K562 (cell line): Measurements from ENCODE around the gene THAP11. TPM values are rescaled to one million over a fixed set of nuclear protein-coding genes. Genes with fewer than 3 reads are reported as not detected.

ENCODE experiments used
- ATAC-seq: fragments of 200-7000 bp; cut with Tn5 transposase; 3 replicates; pipeline ENCODE4 v1.9.1; 2020; ENCODE audit warnings: moderate library complexity
- BruUV-seq: library from RNA; stranded (reverse); fragments of 400-500 nt; replicated peaks from 2 replicates; lab custom pipeline; 2021; lab: Mats Ljungman, UMichigan
- CTCF ChIA-PET: fragments of 300-600 bp; formaldehyde crosslinking; extraction: SDS; loops from one replicate; lab custom pipeline; 2021; ENCODE audit warnings: low intra/inter-chr PET ratio; lab: Yijun Ruan, JAX
- POLR2A ChIA-PET: fragments of 300-600, 350-650 bp; sonication (Branson Sonifier 250); formaldehyde crosslinking; extraction: SDS; loops from one replicate; lab custom pipeline; 2021; ENCODE audit warnings: antibody characterized with exemption, inconsistent platforms; lab: Yijun Ruan, JAX
- DNase-seq, 4 experiments: peaks; one replicate each; pipeline versions ENCODE4 v3.0.0 to v3.0.0-alpha.2; 2011 to 2018; ENCODE audit warnings: low spot score in 3 of 4, mixed read lengths in 3 of 4; ENCODE audit errors: extremely low read depth in 1 of 4
- FAIRE-seq: peaks from 2 replicates; lab custom pipeline; 2011; peaks lifted over from hg19 to GRCh38; lab: Jason Lieb, UNC
- H2AFZ ChIP-seq: 2 replicates; pipeline ENCODE4 v1.6.0; 2011; ENCODE audit warnings: low read depth, low read length, control low read depth, inconsistent platforms
- H3K27ac ChIP-seq: fragments of 200-600 bp; 3 replicates; pipeline ENCODE4 v1.8.0; 2011; ENCODE audit warnings: low read depth, mild to moderate bottlenecking, control low read depth, inconsistent platforms, low read length, moderate library complexity, mixed read lengths; ENCODE audit errors: extremely low read depth
- H3K27me3 ChIP-seq, 2 experiments: fragments of 300-600 bp in 1 of 2; 2 replicates in 1 of 2; 3 replicates in 1 of 2; pipeline versions ENCODE4 v1.6.0 to v1.8.0; 2011; ENCODE audit warnings: inconsistent platforms in 2 of 2, low read length in 2 of 2, mild to moderate bottlenecking in 1 of 2, mixed read lengths in 1 of 2, moderate library complexity in 1 of 2; ENCODE audit not compliant: control insufficient read depth in 2 of 2, insufficient read depth in 2 of 2
- H3K36me3 ChIP-seq: fragments of 300-600 bp; 3 replicates; pipeline ENCODE4 v1.8.0; 2011; ENCODE audit warnings: mild to moderate bottlenecking, low read length, inconsistent platforms; ENCODE audit not compliant: control insufficient read depth, insufficient read depth
- H3K4me1 ChIP-seq, 2 experiments: fragments of 200-600 bp in 1 of 2; replicated peaks in 1 of 2; 2 replicates in 1 of 2; 3 replicates in 1 of 2; pipeline versions ENCODE4 v1.5.1 to v1.8.0; 2011; ENCODE audit warnings: inconsistent platforms in 2 of 2, low read length in 2 of 2, mild to moderate bottlenecking in 1 of 2, mixed read lengths in 1 of 2, moderate library complexity in 1 of 2; ENCODE audit not compliant: control insufficient read depth in 2 of 2, insufficient read depth in 2 of 2
- H3K4me2 ChIP-seq: 2 replicates; pipeline ENCODE4 v1.6.1; 2011; ENCODE audit warnings: low read length, control low read depth, inconsistent platforms, mixed read lengths; ENCODE audit not compliant: insufficient read depth
- H3K4me3 ChIP-seq: fragments of 200-600 bp; sonication (generic), shearing (Covaris generic); 2 replicates; pipeline ENCODE4 v1.5.1; 2016; ENCODE audit warnings: control low read depth, inconsistent platforms
- H3K79me2 ChIP-seq: fragments of 200-600 bp; 3 replicates; pipeline ENCODE4 v1.8.0; 2011; ENCODE audit warnings: low read length, inconsistent platforms; ENCODE audit not compliant: control insufficient read depth, insufficient read depth
- H3K9ac ChIP-seq, 2 experiments: 2 replicates each; pipeline versions ENCODE4 v1.6.0 to v1.6.1; 2011; ENCODE audit warnings: low read depth in 2 of 2, low read length in 2 of 2, control low read depth in 1 of 2, inconsistent platforms in 1 of 2, mild to moderate bottlenecking in 1 of 2, mixed read lengths in 1 of 2; ENCODE audit not compliant: insufficient read depth in 1 of 2
- H3K9me1 ChIP-seq: one replicate; pipeline ENCODE4 v1.6.0; 2011; ENCODE audit warnings: inconsistent platforms, mild to moderate bottlenecking, low read length, moderate library complexity; ENCODE audit not compliant: control insufficient read depth, insufficient read depth
- H3K9me3 ChIP-seq: replicated peaks from 2 replicates; pipeline ENCODE4 v1.5.1; 2011; ENCODE audit warnings: low read depth, low read length, inconsistent platforms; ENCODE audit not compliant: control insufficient read depth, insufficient read depth
- H4K20me1 ChIP-seq: replicated peaks from 2 replicates; pipeline ENCODE4 v1.6.1; 2011; ENCODE audit warnings: low read length, inconsistent platforms, mixed read lengths; ENCODE audit not compliant: control insufficient read depth, insufficient read depth
- SREBF2 ChIP-seq: sonication (generic); formaldehyde crosslinking; IDR thresholded peaks from 2 replicates; pipeline ENCODE4 v1.4.0; 2020; ENCODE audit warnings: mild to moderate bottlenecking, missing genetic modification reagents
- SRF ChIP-seq, 2 experiments: fragments of 250-450, 450-650 bp in 1 of 2; sonication (Bioruptor Pico) in 1 of 2; sonication (generic) in 1 of 2; formaldehyde crosslinking; IDR thresholded peaks; 2 replicates each; pipeline versions ENCODE4 v1.5.0 to v1.5.1; 2020 to 2022; ENCODE audit warnings: mild to moderate bottlenecking in 1 of 2, missing genetic modification reagents in 1 of 2
- WGBS: fragments of 100-300 bp; shearing (Covaris generic); methylation state at CpG from one replicate; pipeline ENCODE4 v1.1.6; 2016; ENCODE audit warnings: low coverage, mixed read lengths; ENCODE audit not compliant: insufficient coverage; ENCODE audit errors: missing lambda C conversion rate; 5-methylcytosine and 5-hydroxymethylcytosine counted together
- in situ Hi-C: fragments of 300-500 bp; cut with MboI; formaldehyde crosslinking; loops from 4 replicates; pipeline ENCODE4 v1.15.0; 2018; ENCODE audit warnings: inconsistent platforms, mixed read lengths
- intact Hi-C: fragments of 100-400 bp; cut with micrococcal nuclease; formaldehyde crosslinking; loops from 2 replicates; pipeline ENCODE4 v1.14.2; 2022
- polyA plus RNA-seq, 8 experiments: library from polyadenylated mRNA; depleted of rRNA in 4 of 8; stranded (reverse) in 5 of 8; unstranded in 3 of 8; fragments of >200 nt; fragmentation: Nextera tagmentation in 2 of 8; fragmentation: Illumina TruSeq in 1 of 8; extraction: Ambion mirVana in 2 of 8; extraction: Trizol in 1 of 8; gene quantifications; 2 replicates each; pipeline versions ENCODE4 v1.2.1 to v1.2.3, GENCODE V29; 2011 to 2014; ENCODE audit warnings: inconsistent platforms in 1 of 8, missing spikeins in 1 of 8
- total RNA-seq, 7 experiments: library from RNA; depleted of rRNA in 6 of 7; stranded (reverse); fragments of >200 nt in 6 of 7; fragmentation: Illumina TruSeq in 2 of 7; extraction: Trizol in 2 of 7; gene quantifications; 2 replicates each; pipeline versions ENCODE4 v1.2.1 to v1.2.3, GENCODE V29; 2011 to 2021; ENCODE audit warnings: low replicate concordance in 1 of 7
- TF ChIP-seq, protein P1 (sequence below): fragments of 250-450 bp; sonication (Bioruptor Pico); IDR thresholded peaks from 2 replicates; pipeline ENCODE4 v1.5.1; 2021; ENCODE audit warnings: mild to moderate bottlenecking

Gene THAP11
- total and polyA plus RNA-seq, 9 of the 15 experiments (the other 6 are each of a cell fraction or from before 2014, with no cell fraction given), result 2.4 to 31.6 (median 21.4) TPM

DNA sequence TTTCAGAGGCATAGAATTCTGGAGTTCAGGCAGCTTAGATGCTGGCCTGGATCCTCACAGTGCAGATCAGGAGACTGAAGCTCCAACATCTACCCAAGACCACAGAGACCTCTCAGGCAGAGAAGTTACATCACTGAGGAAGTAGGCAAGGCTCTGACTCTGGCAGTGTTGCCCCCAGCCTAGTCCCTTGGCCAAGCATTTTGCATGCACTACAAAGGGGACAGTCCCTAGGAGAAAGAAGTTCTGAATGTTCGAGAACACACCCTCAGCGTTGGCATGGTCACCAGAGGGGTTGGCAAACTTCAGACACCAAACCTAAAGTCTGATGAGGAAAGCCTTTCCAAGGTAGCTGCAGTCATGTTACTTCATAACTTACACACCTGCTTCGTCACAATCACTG, 38.2 kb upstream of the THAP11 start:
- no peaks in the 10 kb centered on the region for H3K27me3 ChIP-seq
- H3K9me3 ChIP-seq, result no peaks in the 10 kb centered on the region
- no peak overlapping the region for H3K9ac ChIP-seq
- TF ChIP-seq SREBF2 (CRISPR knock-in tag) (no peak), SRF (CRISPR knock-in tag; IDR thresholded peaks at IDR 0.05) (no peak)
- TF ChIP-seq, protein P1, sequence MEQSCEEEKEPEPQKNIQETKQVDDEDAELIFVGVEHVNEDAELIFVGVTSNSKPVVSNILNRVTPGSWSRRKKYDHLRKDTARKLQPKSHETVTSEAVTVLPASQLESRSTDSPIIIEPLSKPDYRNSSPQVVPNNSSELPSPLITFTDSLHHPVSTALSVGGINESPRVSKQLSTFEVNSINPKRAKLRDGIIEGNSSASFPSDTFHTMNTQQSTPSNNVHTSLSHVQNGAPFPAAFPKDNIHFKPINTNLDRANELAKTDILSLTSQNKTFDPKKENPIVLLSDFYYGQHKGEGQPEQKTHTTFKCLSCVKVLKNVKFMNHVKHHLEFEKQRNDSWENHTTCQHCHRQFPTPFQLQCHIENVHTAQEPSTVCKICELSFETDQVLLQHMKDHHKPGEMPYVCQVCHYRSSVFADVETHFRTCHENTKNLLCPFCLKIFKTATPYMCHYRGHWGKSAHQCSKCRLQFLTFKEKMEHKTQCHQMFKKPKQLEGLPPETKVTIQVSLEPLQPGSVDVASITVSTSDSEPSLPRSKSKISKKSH, result no peak
- BruUV-seq, result no TSS peak
- ChIA-PET POLR2A (interaction anchor here (0.7 kb wide), 2 partner anchors 18 to 130 kb away, joined by 3 read pairs; no protein-coding TSS in a partner anchor), CTCF (no interaction called here)
- peaks cover 49% of the 10 kb centered on the region; the same call in 2 of the 3 replicates for H3K36me3 ChIP-seq
- FAIRE-seq (no peak), DNase-seq (no peak), ATAC-seq (no peak)
- H3K4me2 ChIP-seq, result no peak overlapping the region
- no peak overlapping the region for H2AFZ ChIP-seq
- peaks cover 22 to 29% of the 10 kb centered on the region in 2 experiments; a peak in 4 of 5 replicates for H3K4me1 ChIP-seq
- peaks cover 55% of the 10 kb centered on the region for H3K79me2 ChIP-seq
- no peaks in the 10 kb centered on the region for H3K9me1 ChIP-seq
- intact Hi-C loops (no loop called here), in situ Hi-C loops (no loop called here)
- WGBS, result 95% methylated on average over 3 of the region's 3 CpGs
- H3K27ac ChIP-seq, result no peak overlapping the region
- 0 out of 2 replicates have a peak, but pooled peaks cover 5% of the 10 kb centered on the region for H4K20me1 ChIP-seq
- H3K4me3 ChIP-seq, result no peak overlapping the region
